Prostate gland (tissue), 2 donors: ENCODE results near the gene CLPTM1. TPM values are rescaled to one million over a fixed set of nuclear protein-coding genes. Genes with fewer than 3 reads are reported as not detected.
"Not testable (repeated sequence)": the region's sequence is repeated elsewhere in the genome, so short reads cannot be mapped to it uniquely, and the experiment has no call there.

Source experiments
- DNase-seq: peaks from one replicate; pipeline ENCODE4 v3.0.0-alpha.2; 2019; ENCODE audit warnings: low spot score
- H3K27ac ChIP-seq, 2 donors: fragments of 200-600 bp; sonication (generic); 2 replicates each; pipeline ENCODE4 v1.5.1; 2017 to 2019
- H3K27me3 ChIP-seq: fragments of 200-600 bp; sonication (generic); replicated peaks from 2 replicates; pipeline ENCODE4 v1.5.1; 2019; ENCODE audit not compliant: insufficient read depth
- H3K36me3 ChIP-seq, 2 donors: fragments of 200-600 bp; sonication (generic); 1 replicate in 1 of 2; 2 replicates in 1 of 2; pipeline versions ENCODE4 v1.5.1 to v1.8.1; 2017 to 2019
- H3K4me1 ChIP-seq: fragments of 200-600 bp; sonication (generic); replicated peaks from 2 replicates; pipeline ENCODE4 v1.5.1; 2019
- H3K4me3 ChIP-seq, 2 donors: fragments of 200-600 bp; sonication (generic); 2 replicates each; pipeline ENCODE4 v1.5.1; 2017 to 2019
- H3K9me3 ChIP-seq: fragments of 200-600 bp; sonication (generic); 2 replicates; pipeline ENCODE4 v1.5.1; 2017
- CTCF ChIP-seq, 4 experiments: fragments of 200-600 bp in 2 of 4; fragments of 450-650 bp in 2 of 4; sonication (generic) in 2 of 4; IDR thresholded peaks; 1 replicate in 3 of 4; 2 replicates in 1 of 4; pipeline ENCODE4 v1.5.1; 2016 to 2019; ENCODE audit warnings: antibody characterized with exemption in 4 of 4, mild to moderate bottlenecking in 2 of 4, moderate library complexity in 2 of 4
- POLR2A ChIP-seq: fragments of 450-650 bp; IDR thresholded peaks from one replicate; pipeline ENCODE4 v1.6.1; 2016; ENCODE audit warnings: antibody characterized with exemption, mild to moderate bottlenecking
- POLR2AphosphoS5 ChIP-seq: sonication (generic); formaldehyde crosslinking; IDR thresholded peaks from one replicate; pipeline ENCODE4 v1.6.1; 2017; ENCODE audit warnings: antibody characterized with exemption
- WGBS: methylation state at CpG from one replicate; pipeline ENCODE4 v1.1.5; 2018; 5-methylcytosine and 5-hydroxymethylcytosine counted together
- intact Hi-C: fragments of 100-400 bp; cut with DNase I; formaldehyde crosslinking; loops from one replicate; pipeline ENCODE4 v1.14.2; 2022
- total RNA-seq, 2 donors: library from RNA; depleted of rRNA; stranded (reverse); fragments of >200 nt; gene quantifications; one replicate each; pipeline ENCODE4 v1.1.0, GENCODE V29; 2016

The CLPTM1 gene
- total RNA-seq, 2 donors from 2014 or later, result 102 to 185 TPM

- no peaks in the 10 kb centered on the region for H3K4me1 ChIP-seq
- no peak for DNase-seq
- H3K36me3 ChIP-seq, result peaks cover 0 to 6% of the 10 kb centered on the region in 2 donors
- H3K9me3 ChIP-seq, result no peaks in the 10 kb centered on the region
- H3K4me3 ChIP-seq, result no peak overlapping the region
- WGBS, result 89% methylated on average over 41 of the region's 44 CpGs
- TF ChIP-seq POLR2AphosphoS5 (no peak), POLR2A (no peak), CTCF (IDR thresholded peaks at IDR 0.05) (no peak)
- H3K27me3 ChIP-seq, result no peaks in the 10 kb centered on the region
- intact Hi-C loops, result no loop called here
- no peak overlapping the region for H3K27ac ChIP-seq
Observed at GRCh38 chr19:44992336-44993163, 37.4 kb downstream of the CLPTM1 start.

- no peak for DNase-seq
- peaks cover 0 to 6% of the 10 kb centered on the region in 2 donors for H3K36me3 ChIP-seq
- no peak overlapping the region for H3K4me3 ChIP-seq
- intact Hi-C loops, result no loop called here
- H3K4me1 ChIP-seq, result no peaks in the 10 kb centered on the region
- H3K9me3 ChIP-seq, result no peaks in the 10 kb centered on the region
- TF ChIP-seq CTCF (IDR thresholded peaks at IDR 0.05) (no peak), POLR2A (no peak), POLR2AphosphoS5 (no peak)
- H3K27me3 ChIP-seq, result no peaks in the 10 kb centered on the region
- no peak overlapping the region for H3K27ac ChIP-seq
- 86% methylated on average over 6 of the region's 6 CpGs for WGBS
Observed at GRCh38 chr19:44993526-44993925, 38.3 kb downstream of the CLPTM1 start.

GRCh38 chr19:44993926-44994537, 38.9 kb downstream of the CLPTM1 start:
- peaks cover 0 to 6% of the 10 kb centered on the region in 2 donors for H3K36me3 ChIP-seq
- H3K27me3 ChIP-seq, result no peaks in the 10 kb centered on the region
- intact Hi-C loops, result no loop called here
- H3K4me3 ChIP-seq, result no peak overlapping the region
- no peaks in the 10 kb centered on the region for H3K9me3 ChIP-seq
- 81% methylated on average over 12 of the region's 12 CpGs for WGBS
- DNase-seq, result no peak
- no peak overlapping the region for H3K27ac ChIP-seq
- TF ChIP-seq CTCF (IDR thresholded peaks at IDR 0.05), result no peak
- TF ChIP-seq POLR2AphosphoS5, result no peak
- no peak for TF ChIP-seq POLR2A
- H3K4me1 ChIP-seq, result no peaks in the 10 kb centered on the region

GRCh38 chr19:44998025-44998424, 42.8 kb downstream of the CLPTM1 start:
- Histone ChIP-seq H3K9me3 (no peaks in the 10 kb centered on the region), H3K4me3 (no peak overlapping the region), H3K36me3 (no peaks in the 10 kb centered on the region), H3K27me3 (no peaks in the 10 kb centered on the region), H3K27ac (no peak overlapping the region), H3K4me1 (no peaks in the 10 kb centered on the region)
- TF ChIP-seq POLR2A (no peak), CTCF (IDR thresholded peaks at IDR 0.05) (no peak), POLR2AphosphoS5 (no peak)
- no peak for DNase-seq
- WGBS, result 86% methylated on average over 4 of the region's 4 CpGs
- intact Hi-C loops, result no loop called here

- H3K9me3 ChIP-seq, H3K36me3 ChIP-seq, H3K4me1 ChIP-seq, H3K27ac ChIP-seq, intact Hi-C loops, H3K27me3 ChIP-seq, DNase-seq, H3K4me3 ChIP-seq: not testable (repeated sequence)
- WGBS, result 80% methylated on average over 12 of the region's 12 CpGs
Observed at GRCh38 chr19:44999131-44999925, 44.1 kb downstream of the CLPTM1 start.

- H3K4me1 ChIP-seq, H3K27me3 ChIP-seq, H3K36me3 ChIP-seq, H3K9me3 ChIP-seq, intact Hi-C loops, DNase-seq: not testable (repeated sequence)
- Histone ChIP-seq H3K27ac (peak overlapping the region; percentile 65 to 70), H3K4me3 (peak overlapping the region; percentile 26 to 70)
- WGBS, result 57% methylated on average over 19 of the region's 19 CpGs
Observed at GRCh38 chr19:45000665-45001064, 45.5 kb downstream of the CLPTM1 start.
